ENCODE measurements around the gene TRAF3IP3.

TRAF3IP3 gene

GRCh38 chr1:209755926-209756614 lies at the start of gene TRAF3IP3:
TRAF3IP3 (plus strand) TSS chr1:209756053; CDS start chr1:209760040, 3,987 bp downstream.
- DNase-seq = no peak

DNA sequence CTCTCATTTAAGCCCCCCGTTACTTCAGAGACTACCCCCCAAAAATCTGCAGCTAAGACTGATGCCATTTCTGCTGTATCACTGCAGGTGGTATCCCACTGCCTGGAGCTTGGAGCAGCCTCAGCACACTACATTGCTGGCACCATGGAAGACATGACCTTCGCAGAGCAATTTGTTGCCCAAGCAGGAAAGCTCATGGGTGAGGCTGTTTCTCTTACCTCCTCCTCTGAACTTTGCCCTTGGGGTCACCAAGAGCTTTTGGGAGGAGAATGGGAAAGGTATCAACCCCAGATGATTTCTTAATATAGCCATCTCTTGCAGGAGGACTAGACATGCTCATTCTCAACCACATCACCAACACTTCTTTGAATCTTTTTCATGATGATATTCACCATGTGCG lies 49.2 kb upstream of the TRAF3IP3 start:
- no peak for DNase-seq

DNA sequence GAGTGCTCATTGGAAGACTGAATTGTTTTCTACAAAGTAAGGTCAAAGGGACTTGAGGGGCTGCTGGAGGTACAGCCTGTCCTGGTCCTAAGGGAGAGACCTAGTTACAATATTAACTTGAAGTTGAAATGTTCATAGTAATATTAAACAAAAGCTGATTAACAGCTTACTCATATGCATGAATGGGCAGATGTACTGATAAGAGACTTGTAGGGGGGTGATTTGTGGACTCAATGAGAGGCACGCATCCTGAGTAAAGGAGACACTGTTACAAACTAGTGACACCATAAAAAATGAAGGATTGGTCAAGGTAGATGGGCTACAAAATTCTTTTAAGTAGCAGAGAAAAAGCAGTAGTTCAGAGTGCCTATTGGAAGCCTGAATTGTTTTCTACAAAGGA lies 48.5 kb upstream of the TRAF3IP3 start:
- DNase-seq = no peak

- DNase-seq = no peak
Measured at GRCh38 chr1:209708297-209708696, 47.6 kb upstream of the TRAF3IP3 start.

GRCh38 chr1:209710093-209710492 lies 45.8 kb upstream of the TRAF3IP3 start:
- DNase-seq = no peak

- DNase-seq = no peak
Measured at GRCh38 chr1:209710847-209711246, 45.0 kb upstream of the TRAF3IP3 start.

- DNase-seq = no peak
Measured at GRCh38 chr1:209714338-209714737, 41.5 kb upstream of the TRAF3IP3 start.

DNA sequence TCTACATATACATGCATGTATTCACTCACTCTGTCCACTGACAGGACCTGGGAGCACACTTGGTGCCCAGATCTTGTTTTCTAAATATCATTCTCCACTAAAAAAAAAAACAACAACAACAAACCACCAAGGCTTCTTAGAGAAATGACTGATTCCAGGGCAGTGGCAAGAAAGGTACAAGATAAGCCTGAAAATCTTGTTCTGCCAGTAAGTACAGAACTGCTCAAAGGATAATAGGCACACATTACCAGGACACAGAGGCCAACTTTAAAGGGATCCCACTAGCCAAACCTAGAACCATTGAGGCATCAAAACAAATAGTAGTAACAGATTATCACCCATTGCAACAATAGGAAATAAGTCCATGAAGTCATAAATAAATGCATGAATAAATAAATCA lies 40.5 kb upstream of the TRAF3IP3 start:
- no peak for DNase-seq

- DNase-seq = no peak
Measured at GRCh38 chr1:209717818-209718217, 38.0 kb upstream of the TRAF3IP3 start.

GRCh38 chr1:209720326-209720725 lies 35.5 kb upstream of the TRAF3IP3 start:
- DNase-seq = no peak

DNA sequence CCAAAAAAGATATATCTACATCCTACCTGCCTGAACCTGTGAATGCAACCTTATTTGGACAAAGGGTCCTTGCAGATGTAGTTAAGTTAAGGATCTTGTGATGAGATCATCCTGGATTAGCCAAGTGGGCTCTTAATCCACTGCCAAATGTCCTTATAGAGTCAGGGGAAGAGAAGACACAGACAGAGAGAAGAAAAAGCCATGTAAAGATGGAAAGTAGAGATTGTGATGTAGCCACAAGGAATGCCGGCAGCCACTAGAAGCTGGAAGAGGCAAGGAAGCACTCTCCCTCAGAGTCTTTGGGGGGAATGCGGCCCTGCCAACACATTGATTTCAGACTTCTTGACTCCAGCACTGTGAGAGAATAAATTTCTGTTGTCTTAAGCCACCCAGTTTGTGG lies 35.0 kb upstream of the TRAF3IP3 start:
- DNase-seq = peak in 1 of 2 experiments; percentile 53

DNA sequence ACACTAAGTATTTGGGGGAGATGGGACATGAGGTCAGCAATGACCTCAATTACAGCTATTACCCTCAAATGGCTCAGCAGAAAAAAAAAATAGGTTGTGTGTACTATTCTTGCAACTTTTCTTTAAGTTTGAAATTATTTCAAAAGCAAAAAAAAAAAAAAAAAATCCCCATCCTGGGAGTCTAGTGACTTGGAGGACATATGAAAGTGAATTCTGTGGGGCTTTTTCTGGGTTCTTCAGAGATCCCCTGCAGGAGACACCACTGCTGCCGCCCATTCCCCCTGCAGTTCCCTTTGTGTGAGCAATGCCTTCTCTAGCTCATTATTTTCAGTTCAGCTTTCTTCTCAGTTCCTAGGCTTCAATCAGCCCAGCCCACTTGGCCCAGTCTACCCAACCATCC lies 34.5 kb upstream of the TRAF3IP3 start:
- DNase-seq = no peak

GRCh38 chr1:209723265-209723664 lies 32.6 kb upstream of the TRAF3IP3 start:
- no peak for DNase-seq

GRCh38 chr1:209723756-209724693 lies 31.8 kb upstream of the TRAF3IP3 start:
- DNase-seq = no peak

- DNase-seq = no peak
Measured at GRCh38 chr1:209727286-209727685, 28.6 kb upstream of the TRAF3IP3 start.

DNA sequence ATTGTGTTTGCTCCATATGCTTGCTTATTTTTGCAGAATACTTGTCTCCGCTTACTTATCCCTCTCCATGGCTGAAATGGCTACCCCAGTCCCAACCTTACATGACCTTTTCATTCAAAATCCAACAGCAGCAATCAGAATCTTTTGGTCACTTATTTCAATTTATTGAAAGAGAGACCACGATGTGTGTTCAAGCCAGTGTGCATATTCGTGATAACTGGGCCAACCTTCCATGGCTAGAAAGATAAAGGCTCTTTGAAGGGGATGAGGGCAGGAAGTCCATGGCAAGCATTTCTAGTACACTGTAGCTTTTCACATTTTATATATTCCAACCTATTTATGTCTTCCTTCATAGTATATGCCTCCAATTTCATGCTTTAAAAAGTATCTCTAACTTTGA lies 28.1 kb upstream of the TRAF3IP3 start:
- no peak for DNase-seq

- DNase-seq = no peak
Measured at GRCh38 chr1:209728466-209728865, 27.4 kb upstream of the TRAF3IP3 start.

DNA sequence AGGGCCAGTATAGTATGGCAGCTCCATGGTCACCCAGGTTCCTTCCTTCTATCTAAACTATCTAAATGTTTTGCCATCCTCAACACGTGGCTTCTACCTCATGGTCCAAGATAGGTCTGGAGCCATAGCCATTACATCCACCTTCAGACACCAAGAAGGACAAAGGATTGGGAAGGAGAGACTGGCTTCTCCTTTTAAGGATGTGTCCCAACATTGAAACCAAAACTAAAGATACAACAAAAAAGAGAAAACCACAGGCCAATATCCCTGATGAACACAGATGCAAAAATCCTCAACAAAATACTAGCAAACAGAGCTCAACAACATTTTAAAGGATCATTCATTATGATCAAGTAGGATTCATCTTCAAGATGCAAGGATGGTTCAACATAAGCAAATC lies 26.4 kb upstream of the TRAF3IP3 start:
- no peak for DNase-seq

DNA sequence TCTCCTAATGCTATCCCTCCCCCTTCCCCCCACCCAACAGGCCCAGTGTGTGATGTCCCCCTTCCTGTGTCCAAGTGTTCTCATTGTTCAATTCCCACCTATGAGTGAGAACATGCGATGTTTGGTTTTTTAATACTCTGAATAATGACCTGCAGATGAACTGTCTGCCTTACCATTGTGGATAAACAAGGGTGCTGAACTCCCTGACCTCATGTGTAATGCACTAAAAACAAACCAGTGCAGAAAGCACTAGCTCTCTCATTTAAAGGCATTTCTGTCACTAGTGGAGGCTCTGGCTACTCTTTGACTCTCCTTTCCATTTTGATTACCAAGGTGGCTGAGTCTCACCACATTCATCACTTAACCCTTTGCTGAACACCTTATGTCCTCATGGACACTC lies 23.1 kb upstream of the TRAF3IP3 start:
- DNase-seq = no peak

DNA sequence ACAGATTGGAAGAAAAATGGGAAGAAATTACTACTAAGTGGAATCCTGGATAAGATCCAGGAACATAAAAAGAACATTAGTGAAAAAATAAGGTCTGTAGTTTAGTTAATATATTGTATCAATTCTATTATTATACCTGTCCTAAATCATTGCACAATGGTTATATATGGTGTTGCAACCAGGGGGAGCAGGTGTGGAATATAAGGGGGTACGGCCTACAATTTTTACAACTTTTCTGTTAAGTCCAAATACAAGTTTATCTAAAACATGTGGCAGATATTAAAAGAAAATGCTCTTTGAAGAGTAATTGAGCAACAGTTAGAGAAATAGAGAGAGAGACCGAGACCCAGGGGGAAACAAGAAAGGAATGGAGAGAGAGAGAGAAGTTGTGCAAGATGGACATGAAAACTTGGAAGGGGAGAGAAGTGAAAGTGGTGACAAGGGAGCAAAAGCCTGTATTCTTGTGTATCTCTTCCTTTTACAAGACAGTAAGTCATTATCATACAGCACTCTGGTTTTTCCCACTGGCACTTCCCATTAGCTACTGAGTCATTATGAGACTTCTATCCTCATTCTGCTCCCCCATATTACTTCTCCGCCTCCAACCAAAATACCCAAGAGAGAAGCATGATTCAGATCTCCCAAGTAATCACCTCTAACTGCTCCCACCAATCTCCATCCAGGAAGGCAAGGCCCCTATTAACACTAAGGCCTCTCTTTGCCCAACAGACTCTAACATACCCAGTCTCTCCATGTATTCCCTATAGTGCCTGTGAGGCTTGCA lies 22.3 kb upstream of the TRAF3IP3 start:
- DNase-seq = no peak

DNA sequence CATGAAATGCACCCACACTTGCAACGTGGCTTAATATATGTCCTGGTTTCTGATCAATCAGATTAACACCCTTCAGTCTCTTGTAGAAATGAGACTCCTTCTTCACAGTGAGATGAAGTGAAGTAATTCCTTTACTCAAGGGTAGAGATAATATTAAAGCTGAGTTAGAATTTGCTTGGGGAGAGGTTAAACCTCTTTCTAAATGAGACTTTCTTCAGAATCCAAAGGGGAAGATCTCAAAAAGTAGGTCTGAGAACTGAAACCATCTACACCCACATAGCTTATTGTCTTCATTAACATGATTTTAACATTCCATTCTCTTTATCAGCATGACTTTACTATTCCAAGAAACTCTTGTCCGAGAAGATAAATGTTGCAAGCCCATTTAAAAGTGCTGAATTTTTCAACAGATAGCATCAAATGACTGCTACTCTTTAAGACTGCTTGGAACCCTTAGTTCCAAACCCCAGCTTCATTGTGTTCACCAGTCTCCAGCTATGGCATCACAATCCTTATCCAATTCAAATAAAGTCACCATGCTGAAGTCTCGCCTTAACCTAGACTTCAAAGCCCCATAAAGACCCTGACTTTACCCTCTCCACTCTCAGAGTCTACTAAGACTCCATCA lies 19.2 kb upstream of the TRAF3IP3 start:
- DNase-seq = no peak

GRCh38 chr1:209737118-209737505 lies 18.7 kb upstream of the TRAF3IP3 start:
- DNase-seq = no peak

DNA sequence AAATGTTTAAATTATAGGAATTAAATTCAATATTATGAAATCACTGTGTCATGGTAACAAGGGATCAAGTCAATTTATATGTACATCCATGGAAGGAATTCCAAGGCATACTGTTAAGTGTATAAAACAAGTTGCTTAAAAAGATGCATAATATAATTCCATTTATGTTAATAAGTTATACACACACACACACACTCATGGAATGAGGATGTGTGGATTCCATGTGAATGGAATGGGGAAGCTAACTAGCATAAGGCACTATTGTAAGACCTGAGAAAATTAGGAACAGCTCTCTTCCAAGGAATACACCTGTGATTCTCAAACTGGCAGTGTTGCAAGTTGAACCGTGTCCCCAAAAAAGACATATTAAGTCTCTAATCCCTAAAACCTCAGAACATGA lies 17.6 kb upstream of the TRAF3IP3 start:
- DNase-seq = no peak

Data from NCI-H524 (cell line).